OCI-LY3 (cell line): ENCODE data around the gene ZYG11B.

Experiments
- H2AFZ ChIP-seq: fragments of 200-600, 300-600 bp; shearing (Covaris generic); 2 replicates; pipeline ENCODE4 v1.6.0; 2014; ENCODE audit warnings: antibody characterized with exemption, low read depth, low read length
- H3K27ac ChIP-seq: fragments of 200-600, 300-600 bp; sonication (generic); 2 replicates; pipeline ENCODE4 v1.5.1; 2014; ENCODE audit warnings: mild to moderate bottlenecking, low read length, moderate library complexity, mixed read lengths
- H3K27me3 ChIP-seq: fragments of 200-600, 300-600 bp; sonication (generic); 2 replicates; pipeline ENCODE4 v1.6.1; 2014; ENCODE audit warnings: low read depth, low read length, mixed read lengths
- H3K36me3 ChIP-seq: fragments of 200-600, 300-600 bp; sonication (generic); replicated peaks from 2 replicates; pipeline ENCODE3; 2014; ENCODE audit warnings: low read depth, low read length, mixed read lengths
- H3K4me1 ChIP-seq: fragments of 300-600, 200-600 bp; sonication (generic); 2 replicates; pipeline ENCODE4 v1.6.1; 2014; ENCODE audit warnings: low read length, mixed read lengths
- H3K4me2 ChIP-seq: fragments of 200-600, 300-600 bp; sonication (generic); 2 replicates; pipeline ENCODE4 v1.6.1; 2014; ENCODE audit warnings: low read length, mixed read lengths
- H3K4me3 ChIP-seq: fragments of 300-600, 200-600 bp; sonication (generic); 2 replicates; pipeline ENCODE4 v1.5.1; 2014; ENCODE audit warnings: antibody characterized with exemption, mild to moderate bottlenecking, low read length, moderate library complexity
- H3K79me2 ChIP-seq: fragments of 300-600, 200-600 bp; shearing (Covaris generic); 2 replicates; pipeline ENCODE4 v1.6.1; 2014; ENCODE audit warnings: mild to moderate bottlenecking, low read length, mixed read lengths
- H3K9ac ChIP-seq: fragments of 300-600, 200-600 bp; shearing (Covaris generic); 2 replicates; pipeline ENCODE4 v1.6.0; 2014; ENCODE audit warnings: mild to moderate bottlenecking, low read length, moderate library complexity
- H3K9me3 ChIP-seq: fragments of 200-600, 300-600 bp; shearing (Covaris generic); 2 replicates; pipeline ENCODE4 v1.6.1; 2014; ENCODE audit warnings: low read length, mixed read lengths; ENCODE audit not compliant: insufficient read depth
- H4K20me1 ChIP-seq: fragments of 200-600, 300-600 bp; sonication (generic); 2 replicates; pipeline ENCODE4 v1.6.1; 2016; ENCODE audit warnings: low read length, mixed read lengths; ENCODE audit not compliant: insufficient read depth
- CTCF ChIP-seq: fragments of 200-600, 300-600 bp; sonication (generic); IDR thresholded peaks from 2 replicates; pipeline ENCODE4 v1.5.1; 2014; ENCODE audit warnings: antibody characterized with exemption, low read length, low read depth
- EZH2phosphoT487 ChIP-seq: fragments of 200-600 bp; shearing (Covaris generic); IDR thresholded peaks from 2 replicates; pipeline ENCODE4 v1.6.1; 2018; ENCODE audit warnings: antibody characterized with exemption, mixed run types, low read depth

ZYG11B gene

GRCh38 chr1:52876843-52877242 lies 150.6 kb downstream of the ZYG11B start:
- no peak overlapping the region for H3K4me3 ChIP-seq
- no peaks in the 10 kb centered on the region for H3K27me3 ChIP-seq
- H3K9me3 ChIP-seq = no peaks in the 10 kb centered on the region
- H2AFZ ChIP-seq = no peak overlapping the region
- no peaks in the 10 kb centered on the region for H3K36me3 ChIP-seq
- H4K20me1 ChIP-seq = no peaks in the 10 kb centered on the region
- H3K9ac ChIP-seq = no peak overlapping the region
- TF ChIP-seq CTCF (no peak), EZH2phosphoT487 (no peak)
- no peak overlapping the region for H3K27ac ChIP-seq
- no peaks in the 10 kb centered on the region for H3K4me1 ChIP-seq
- H3K79me2 ChIP-seq = no peaks in the 10 kb centered on the region
- H3K4me2 ChIP-seq = no peak overlapping the region
